PC-3 (cell line): ENCODE data around the gene MRPL48.

Source experiments
- CTCF ChIP-seq: fragments of 300-600 bp; sonication (generic); conservative IDR thresholded peaks from 2 replicates; pipeline ENCODE4 v1.5.1; 2017; ENCODE audit warnings: antibody characterized with exemption, low read depth, mild to moderate bottlenecking, low read length
- EZH2 ChIP-seq: fragments of 300-600 bp; sonication (generic); IDR thresholded peaks from one replicate; pipeline ENCODE4 v1.6.1; 2017; ENCODE audit warnings: antibody characterized with exemption, mild to moderate bottlenecking, low read length; ENCODE audit not compliant: unreplicated experiment

GRCh38 chr11:73781303-73781702 is 6.4 kb upstream of the MRPL48 start:
- TF ChIP-seq CTCF (no peak), EZH2 (no peak)
